ENCODE measurements around the gene EDIL3. TPM values are rescaled to one million over a fixed set of nuclear protein-coding genes. Genes with fewer than 3 reads are reported as not detected.

The EDIL3 gene
- total RNA-seq, 4 donors from 2014 or later, result 0.20 to 1.5 (median 0.75) TPM

GRCh38 chr5:84130006-84130580, 254.6 kb downstream of the EDIL3 start:
- TF ChIP-seq POLR2A (IDR thresholded peaks at IDR 0.05) (no peak), CTCF (IDR thresholded peaks at IDR 0.05 in 4 of 5, conservative IDR thresholded peaks at IDR 0.05 in 1 of 5) (no peak)
- no peak for DNase-seq
- H3K4me1 ChIP-seq, result no peaks in the 10 kb centered on the region
- H3K36me3 ChIP-seq, result no peaks in the 10 kb centered on the region
- no peaks in the 10 kb centered on the region for H3K27me3 ChIP-seq
- no peak overlapping the region for H3K27ac ChIP-seq
- no peak overlapping the region for H3K4me3 ChIP-seq
- intact Hi-C loops (cut with DNase I; ENCODE audit: low total_unique reads) (no loop called here), in situ Hi-C loops (cut with MboI; ENCODE audit: low sequenced_read_pairs in 4 of 4) (no loop called here)
- no peaks in the 10 kb centered on the region for H3K9me3 ChIP-seq
- ATAC-seq, result no peak

GRCh38 chr5:84125216-84125615, 259.5 kb downstream of the EDIL3 start:
- Histone ChIP-seq H3K9me3 (no peaks in the 10 kb centered on the region), H3K4me3 (no peak overlapping the region), H3K27ac (no peak overlapping the region), H3K36me3 (no peaks in the 10 kb centered on the region), H3K4me1 (no peaks in the 10 kb centered on the region), H3K27me3 (no peaks in the 10 kb centered on the region)
- ATAC-seq (no peak), DNase-seq (no peak)
- intact Hi-C loops (cut with DNase I; ENCODE audit: low total_unique reads) (no loop called here), in situ Hi-C loops (cut with MboI; ENCODE audit: low sequenced_read_pairs in 4 of 4) (no loop called here)
- TF ChIP-seq CTCF (IDR thresholded peaks at IDR 0.05 in 4 of 5, conservative IDR thresholded peaks at IDR 0.05 in 1 of 5) (no peak), POLR2A (IDR thresholded peaks at IDR 0.05) (no peak)

- Histone ChIP-seq H3K27me3 (no peaks in the 10 kb centered on the region), H3K4me1 (no peaks in the 10 kb centered on the region), H3K27ac (no peak overlapping the region), H3K36me3 (no peaks in the 10 kb centered on the region), H3K9me3 (no peaks in the 10 kb centered on the region), H3K4me3 (no peak overlapping the region)
- DNase-seq (no peak), ATAC-seq (no peak)
- intact Hi-C loops (cut with DNase I; ENCODE audit: low total_unique reads), result no loop called here
- TF ChIP-seq CTCF (IDR thresholded peaks at IDR 0.05 in 4 of 5, conservative IDR thresholded peaks at IDR 0.05 in 1 of 5), result no peak
- TF ChIP-seq POLR2A (IDR thresholded peaks at IDR 0.05), result no peak
- in situ Hi-C loops (cut with MboI; ENCODE audit: low sequenced_read_pairs in 4 of 4), result no loop called here
These were observed 265.4 kb downstream of the EDIL3 start for GRCh38 chr5:84119252-84119651.

GRCh38 chr5:84118551-84118950, 266.1 kb downstream of the EDIL3 start:
- in situ Hi-C loops (cut with MboI; ENCODE audit: low sequenced_read_pairs in 4 of 4), result no loop called here
- ATAC-seq, result no peak

More at GRCh38 chr5:84118551-84118950, 266.1 kb downstream of the EDIL3 start:
- TF ChIP-seq POLR2A (IDR thresholded peaks at IDR 0.05), result no peak
- no peak for TF ChIP-seq CTCF (IDR thresholded peaks at IDR 0.05 in 4 of 5, conservative IDR thresholded peaks at IDR 0.05 in 1 of 5)
- Histone ChIP-seq H3K36me3 (no peaks in the 10 kb centered on the region), H3K4me1 (no peaks in the 10 kb centered on the region), H3K4me3 (no peak overlapping the region), H3K27me3 (no peaks in the 10 kb centered on the region), H3K27ac (no peak overlapping the region), H3K9me3 (no peaks in the 10 kb centered on the region)
- DNase-seq, result no peak
- intact Hi-C loops (cut with DNase I; ENCODE audit: low total_unique reads), result no loop called here
